ENCODE measurements around the gene LIG4.

LIG4 gene

DNA sequence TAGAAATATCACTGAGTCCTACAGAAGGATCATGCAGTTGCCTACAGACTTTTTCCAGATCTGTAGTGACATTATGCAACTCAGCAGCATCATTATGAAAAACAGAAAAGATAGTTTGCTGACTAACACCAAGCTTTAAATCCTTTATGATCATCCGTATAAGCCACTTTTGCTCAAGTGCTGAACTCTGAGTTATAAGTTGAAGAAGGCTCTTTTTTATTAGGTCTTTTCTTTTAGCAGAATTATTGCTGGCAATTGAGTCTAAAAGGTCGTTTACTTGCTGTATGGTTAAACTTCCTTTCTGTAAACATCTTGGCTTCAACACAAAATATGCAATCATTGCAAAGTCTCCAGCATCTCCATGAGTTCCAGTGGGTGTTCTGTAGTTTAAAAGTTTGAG, 4.8 kb downstream of the LIG4 start:
- no peak for DNase-seq (ENCODE audit: extremely low read depth, insufficient read length)
- no peaks in the 10 kb centered on the region for H3K27me3 ChIP-seq (replicated peaks; ENCODE audit: control insufficient read depth, insufficient read depth, low read length)
- TF ChIP-seq, protein P1, sequence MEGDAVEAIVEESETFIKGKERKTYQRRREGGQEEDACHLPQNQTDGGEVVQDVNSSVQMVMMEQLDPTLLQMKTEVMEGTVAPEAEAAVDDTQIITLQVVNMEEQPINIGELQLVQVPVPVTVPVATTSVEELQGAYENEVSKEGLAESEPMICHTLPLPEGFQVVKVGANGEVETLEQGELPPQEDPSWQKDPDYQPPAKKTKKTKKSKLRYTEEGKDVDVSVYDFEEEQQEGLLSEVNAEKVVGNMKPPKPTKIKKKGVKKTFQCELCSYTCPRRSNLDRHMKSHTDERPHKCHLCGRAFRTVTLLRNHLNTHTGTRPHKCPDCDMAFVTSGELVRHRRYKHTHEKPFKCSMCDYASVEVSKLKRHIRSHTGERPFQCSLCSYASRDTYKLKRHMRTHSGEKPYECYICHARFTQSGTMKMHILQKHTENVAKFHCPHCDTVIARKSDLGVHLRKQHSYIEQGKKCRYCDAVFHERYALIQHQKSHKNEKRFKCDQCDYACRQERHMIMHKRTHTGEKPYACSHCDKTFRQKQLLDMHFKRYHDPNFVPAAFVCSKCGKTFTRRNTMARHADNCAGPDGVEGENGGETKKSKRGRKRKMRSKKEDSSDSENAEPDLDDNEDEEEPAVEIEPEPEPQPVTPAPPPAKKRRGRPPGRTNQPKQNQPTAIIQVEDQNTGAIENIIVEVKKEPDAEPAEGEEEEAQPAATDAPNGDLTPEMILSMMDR (IDR thresholded peaks at IDR 0.05; ENCODE audit: insufficient read depth, low read length, poor library complexity, severe bottlenecking) = no peak
- peaks cover 2% of the 10 kb centered on the region for H3K36me3 ChIP-seq (ENCODE audit: control insufficient read depth, insufficient read depth, low read length)
- H3K4me3 ChIP-seq (replicated peaks; ENCODE audit: low read depth, low read length) = no peak overlapping the region

DNA sequence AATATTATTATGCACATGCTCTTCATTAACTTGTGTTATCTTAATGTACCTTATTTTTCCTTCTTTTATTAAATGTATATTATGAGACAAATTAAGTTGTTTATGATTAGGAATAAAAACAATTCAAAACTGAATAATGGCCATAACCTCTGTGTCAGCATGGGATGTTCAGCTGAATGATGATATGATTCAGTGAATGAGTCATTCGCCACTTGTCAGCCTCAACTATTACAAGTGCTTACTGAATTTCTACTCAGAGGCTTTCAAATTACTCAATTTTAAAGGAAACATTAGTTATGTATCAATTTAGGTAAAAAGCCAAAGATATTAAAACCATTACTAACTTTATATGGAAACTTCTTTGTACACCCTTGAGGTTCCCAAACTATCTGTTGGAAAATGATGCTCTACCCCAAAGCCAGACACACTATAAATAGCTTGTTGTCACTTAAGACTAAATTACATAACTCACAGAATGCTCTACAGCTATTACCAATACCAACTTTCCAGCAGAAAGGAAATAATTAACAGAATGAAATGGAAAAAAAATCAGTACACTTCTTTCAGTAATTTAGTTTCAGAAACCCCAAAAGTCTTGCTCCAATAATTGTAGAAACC, 14.4 kb downstream of the LIG4 start:
- Histone ChIP-seq H3K36me3 (ENCODE audit: control insufficient read depth, insufficient read depth, low read length) (no peaks in the 10 kb centered on the region), H3K27me3 (replicated peaks; ENCODE audit: control insufficient read depth, insufficient read depth, low read length) (no peaks in the 10 kb centered on the region), H3K4me3 (replicated peaks; ENCODE audit: low read depth, low read length) (no peak overlapping the region)
- TF ChIP-seq, protein P1 (IDR thresholded peaks at IDR 0.05; ENCODE audit: insufficient read depth, low read length, poor library complexity, severe bottlenecking) = no peak
- no peak for DNase-seq (ENCODE audit: extremely low read depth, insufficient read length)

DNA sequence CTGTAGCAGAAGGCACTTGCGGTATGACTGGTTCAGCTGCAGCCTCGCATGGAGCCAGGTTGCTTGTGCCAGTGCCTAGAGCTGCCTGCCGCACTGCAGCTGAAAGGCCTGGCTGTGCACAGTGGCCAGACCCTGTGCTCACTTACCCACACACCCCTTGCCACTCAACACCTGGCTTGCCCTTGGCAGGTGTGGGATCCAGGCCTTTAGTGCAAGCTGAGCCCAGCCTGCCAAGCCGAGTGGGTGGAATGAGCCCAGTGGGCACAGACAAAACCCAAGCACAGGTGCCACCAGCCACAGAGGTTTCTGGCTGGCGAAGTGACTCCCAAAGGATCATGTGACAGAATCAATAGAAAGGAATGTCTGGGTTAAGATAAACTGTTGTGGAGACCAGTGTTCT, 19.5 kb downstream of the LIG4 start:
- TF ChIP-seq, protein P1 (IDR thresholded peaks at IDR 0.05; ENCODE audit: insufficient read depth, low read length, poor library complexity, severe bottlenecking) = no peak
- H3K4me3 ChIP-seq (replicated peaks; ENCODE audit: low read depth, low read length) = no peak overlapping the region
- no peaks in the 10 kb centered on the region for H3K27me3 ChIP-seq (replicated peaks; ENCODE audit: control insufficient read depth, insufficient read depth, low read length)
- H3K36me3 ChIP-seq (ENCODE audit: control insufficient read depth, insufficient read depth, low read length) = no peaks in the 10 kb centered on the region
- DNase-seq (ENCODE audit: extremely low read depth, insufficient read length) = no peak

DNA sequence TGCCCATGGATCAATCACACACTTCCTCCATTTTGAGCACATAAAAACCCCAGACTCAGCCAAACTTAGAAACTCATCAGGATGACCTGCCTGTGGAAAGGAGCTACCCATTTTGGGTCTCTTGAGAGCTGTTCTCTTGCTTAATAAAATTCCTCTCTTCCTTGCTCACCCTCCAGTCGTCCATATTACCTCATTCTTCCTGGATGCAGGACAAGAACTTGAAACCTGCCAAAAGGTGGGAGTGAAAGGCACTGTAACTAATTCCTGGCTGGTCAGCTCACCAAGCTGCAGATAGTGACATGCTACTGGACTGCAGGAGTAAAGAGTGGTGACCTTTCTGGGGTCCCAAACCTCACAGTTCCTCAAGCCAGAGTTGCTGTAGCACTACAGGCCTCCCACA, 20.2 kb downstream of the LIG4 start:
- no peaks in the 10 kb centered on the region for H3K36me3 ChIP-seq (ENCODE audit: control insufficient read depth, insufficient read depth, low read length)
- TF ChIP-seq, protein P1 (IDR thresholded peaks at IDR 0.05; ENCODE audit: insufficient read depth, low read length, poor library complexity, severe bottlenecking) = no peak
- DNase-seq (ENCODE audit: extremely low read depth, insufficient read length) = no peak
- H3K27me3 ChIP-seq (replicated peaks; ENCODE audit: control insufficient read depth, insufficient read depth, low read length) = no peaks in the 10 kb centered on the region
- no peak overlapping the region for H3K4me3 ChIP-seq (replicated peaks; ENCODE audit: low read depth, low read length)

DNA sequence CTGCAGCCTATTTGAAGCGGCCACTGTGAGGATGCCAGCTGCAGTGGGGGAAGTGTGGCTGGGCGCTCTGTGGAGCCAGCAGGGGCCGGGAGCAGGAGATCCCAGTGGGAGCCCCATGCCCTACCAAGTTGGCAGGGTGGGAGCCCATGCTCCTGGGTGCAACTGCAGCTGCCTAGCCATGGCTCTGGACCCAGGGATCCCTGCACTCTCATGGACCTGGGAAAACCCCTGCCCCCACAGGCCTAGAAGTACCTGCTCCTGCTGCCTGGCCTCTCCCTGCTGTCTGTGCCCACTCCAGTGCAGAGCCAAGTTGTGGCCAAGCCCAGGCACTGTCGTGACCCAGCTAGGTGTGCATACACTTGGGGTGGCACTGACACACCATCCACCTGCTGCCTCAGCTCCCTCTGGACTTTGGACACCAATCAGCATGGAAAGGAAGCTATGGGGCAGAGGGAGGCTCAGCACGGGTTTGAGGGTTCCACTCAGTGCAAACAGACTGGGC, 20.9 kb downstream of the LIG4 start:
- TF ChIP-seq, protein P1 (IDR thresholded peaks at IDR 0.05; ENCODE audit: insufficient read depth, low read length, poor library complexity, severe bottlenecking) = no peak
- H3K36me3 ChIP-seq (ENCODE audit: control insufficient read depth, insufficient read depth, low read length) = no peaks in the 10 kb centered on the region
- no peak for DNase-seq (ENCODE audit: extremely low read depth, insufficient read length)
- H3K4me3 ChIP-seq (replicated peaks; ENCODE audit: low read depth, low read length) = no peak overlapping the region
- no peaks in the 10 kb centered on the region for H3K27me3 ChIP-seq (replicated peaks; ENCODE audit: control insufficient read depth, insufficient read depth, low read length)

DNA sequence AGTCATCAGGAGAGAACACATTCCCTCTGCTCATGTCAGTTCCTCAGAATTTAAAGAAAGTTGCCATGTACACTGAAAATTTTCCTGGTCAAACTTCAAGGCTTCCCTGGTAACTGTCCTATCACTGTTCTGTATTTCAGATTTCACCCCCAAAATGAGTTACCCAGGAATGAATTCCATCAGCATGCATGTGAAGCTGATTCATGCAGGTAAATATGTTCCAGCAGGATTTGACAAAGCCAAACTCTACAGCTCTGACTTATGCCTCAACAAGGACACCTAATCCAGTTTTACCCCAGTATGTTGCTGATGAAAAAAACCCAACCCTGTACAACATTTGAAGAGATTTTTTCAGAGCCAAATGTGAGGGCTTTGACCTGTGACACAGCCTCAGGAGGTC, 21.5 kb downstream of the LIG4 start:
- H3K36me3 ChIP-seq (ENCODE audit: control insufficient read depth, insufficient read depth, low read length) = no peaks in the 10 kb centered on the region
- TF ChIP-seq, protein P1 (IDR thresholded peaks at IDR 0.05; ENCODE audit: insufficient read depth, low read length, poor library complexity, severe bottlenecking) = no peak
- H3K27me3 ChIP-seq (replicated peaks; ENCODE audit: control insufficient read depth, insufficient read depth, low read length) = no peaks in the 10 kb centered on the region
- H3K4me3 ChIP-seq (replicated peaks; ENCODE audit: low read depth, low read length) = no peak overlapping the region
- DNase-seq (ENCODE audit: extremely low read depth, insufficient read length) = no peak

Data from GM06990 (cell line).